RWPE1 (cell line): ENCODE measurements around the gene MYO7B.

ENCODE experiments used
- CTCF ChIA-PET: fragments of 350-600 bp; sonication (Branson Sonifier 250); formaldehyde crosslinking; extraction: SDS; loops from one replicate; lab custom pipeline; 2021; lab: Yijun Ruan, JAX
- POLR2A ChIA-PET: fragments of 400-600 bp; formaldehyde crosslinking; extraction: SDS; loops from one replicate; lab custom pipeline; 2020; ENCODE audit warnings: antibody characterized with exemption; ENCODE audit not compliant: low non-redundant PET; lab: Yijun Ruan, JAX
- DNase-seq: peaks from one replicate; pipeline ENCODE4 v3.0.0; 2012; ENCODE audit warnings: low spot score
- H3K27ac ChIP-seq: fragments of 450-650 bp; 2 replicates; pipeline ENCODE4 v1.5.1; 2017
- CTCF ChIP-seq: fragments of 450-650 bp; conservative IDR thresholded peaks from 2 replicates; pipeline ENCODE4 v1.5.1; 2017; ENCODE audit warnings: low read depth, mild to moderate bottlenecking

MYO7B gene

GRCh38 chr2:127653421-127654083 lies 118.1 kb downstream of the MYO7B start:
- TF ChIP-seq CTCF, result no peak
- POLR2A ChIA-PET, result no interaction called here
- H3K27ac ChIP-seq, result no peak overlapping the region
- DNase-seq, result no peak
- CTCF ChIA-PET, result interaction anchor here (2.4 kb wide), 1 partner anchor 62 kb away, joined by 18 read pairs; no protein-coding TSS in a partner anchor

GRCh38 chr2:127654084-127654837 lies 118.8 kb downstream of the MYO7B start:
- H3K27ac ChIP-seq, result no peak overlapping the region
- no peak for DNase-seq
- TF ChIP-seq CTCF, result no peak
- ChIA-PET CTCF (interaction anchor here (1.4 to 2.4 kb wide), 2 partner anchors 22 to 63 kb away, joined by 3 to 18 read pairs; partner anchors contain the start of gene LIMS2), POLR2A (no interaction called here)

- ChIA-PET POLR2A (no interaction called here), CTCF (interaction anchor here (1.4 kb wide), 1 partner anchor 21 kb away, joined by 3 read pairs; the partner anchor contains the start of gene LIMS2)
- DNase-seq, result no peak
- no peak overlapping the region for H3K27ac ChIP-seq
- no peak for TF ChIP-seq CTCF
Observed at GRCh38 chr2:127654838-127655175, 119.3 kb downstream of the MYO7B start.

GRCh38 chr2:127655209-127656073 lies 120.0 kb downstream of the MYO7B start:
- no peak for DNase-seq
- POLR2A ChIA-PET, result no interaction called here
- no peak for TF ChIP-seq CTCF
- CTCF ChIA-PET, result interaction anchor here (0.6 to 1.4 kb wide), 3 partner anchors 20 to 527 kb away, joined by 3 to 5 read pairs (median 3); partner anchors contain the start of gene LIMS2
- H3K27ac ChIP-seq, result no peak overlapping the region

- TF ChIP-seq CTCF, result no peak
- CTCF ChIA-PET, result no interaction called here
- no peak overlapping the region for H3K27ac ChIP-seq
- no peak for DNase-seq
- POLR2A ChIA-PET, result no interaction called here
Observed at GRCh38 chr2:127656569-127657231, 121.2 kb downstream of the MYO7B start.
